HG03064 (cell line): ENCODE data around the gene LSM14A.
"Not testable (repeated sequence)": the region's sequence is repeated elsewhere in the genome, so short reads cannot be mapped to it uniquely, and the experiment has no call there.

Experiments
- ATAC-seq: cut with Tn5 transposase; IDR thresholded peaks from one replicate; pipeline ENCODE4 v1.9.1; 2021; ENCODE audit warnings: low read depth; ENCODE audit not compliant: unreplicated experiment

Gene LSM14A

DNA sequence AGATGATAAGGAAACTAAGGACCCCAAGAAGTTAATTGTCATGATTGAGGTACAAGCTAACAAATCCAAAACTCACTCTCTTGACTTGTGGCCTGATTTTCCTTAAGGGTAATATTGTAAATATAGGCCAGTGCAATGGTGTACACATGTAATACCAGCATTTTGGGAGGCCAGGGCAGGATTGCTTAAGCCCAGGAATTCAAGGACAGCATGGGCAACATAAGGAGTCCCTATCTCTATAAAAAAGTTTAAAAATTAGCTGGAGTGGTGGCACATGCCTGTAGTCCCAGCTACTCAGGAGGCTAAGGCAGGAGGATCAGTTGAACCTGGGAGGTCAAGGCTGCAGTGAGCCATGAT lies 53.3 kb downstream of the LSM14A start:
- ATAC-seq = no peak

DNA sequence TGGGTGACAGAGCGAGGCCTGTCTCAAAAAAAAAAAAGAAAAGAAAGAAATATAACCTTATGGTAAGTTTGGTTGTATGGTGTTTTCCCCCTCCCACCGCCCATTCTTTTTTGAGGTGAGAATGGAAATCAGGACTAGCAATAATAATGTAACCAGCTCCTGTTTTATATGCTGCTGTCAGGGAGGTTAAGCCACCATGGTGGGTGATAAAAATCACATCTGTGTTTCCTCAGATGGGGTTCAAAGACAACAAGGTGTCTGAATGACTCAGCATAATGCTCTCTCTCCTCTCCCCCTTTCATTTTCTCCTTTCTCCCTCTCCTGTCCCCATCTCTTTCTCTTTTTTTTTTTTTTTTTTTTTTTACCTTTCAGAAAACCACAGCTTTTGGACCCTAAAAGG lies 53.7 kb downstream of the LSM14A start:
- ATAC-seq = no peak

DNA sequence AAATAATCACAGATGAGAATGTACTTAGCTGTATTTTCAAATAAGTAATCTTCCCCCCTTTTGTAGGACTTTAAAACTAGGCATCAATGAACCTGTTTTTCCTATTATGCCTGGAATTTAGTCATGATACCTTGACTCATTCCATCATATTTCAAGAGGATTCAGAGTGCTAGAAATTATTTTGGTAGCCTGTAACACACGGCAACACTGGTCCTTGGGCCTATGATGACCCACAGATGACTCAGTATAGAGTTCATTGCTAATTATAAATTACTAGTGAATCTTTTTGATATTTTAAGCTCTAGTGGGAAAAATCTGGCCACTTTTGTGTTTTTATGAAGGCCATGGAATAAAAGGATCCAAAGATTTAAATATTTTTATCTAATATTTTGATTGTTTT lies 56.0 kb downstream of the LSM14A start:
- ATAC-seq = no peak

DNA sequence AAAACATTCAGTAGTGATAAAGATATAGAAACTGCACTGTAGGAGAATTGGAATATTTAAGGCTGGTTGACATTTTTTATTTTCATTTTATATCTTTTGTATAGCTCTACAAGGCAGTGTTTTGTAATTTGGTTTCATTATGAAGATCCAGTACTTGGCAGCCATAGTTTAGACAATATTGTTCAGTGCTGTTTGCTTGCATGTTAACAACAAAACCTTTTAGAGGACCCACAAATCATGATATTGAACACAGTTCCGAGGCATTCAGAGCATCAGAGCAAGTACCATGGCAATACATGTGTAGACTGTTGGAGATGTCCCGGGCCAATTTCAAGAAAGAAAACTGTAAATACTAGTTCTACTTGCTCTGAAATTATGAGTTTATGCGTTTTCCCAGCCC lies 56.5 kb downstream of the LSM14A start:
- ATAC-seq = no peak

DNA sequence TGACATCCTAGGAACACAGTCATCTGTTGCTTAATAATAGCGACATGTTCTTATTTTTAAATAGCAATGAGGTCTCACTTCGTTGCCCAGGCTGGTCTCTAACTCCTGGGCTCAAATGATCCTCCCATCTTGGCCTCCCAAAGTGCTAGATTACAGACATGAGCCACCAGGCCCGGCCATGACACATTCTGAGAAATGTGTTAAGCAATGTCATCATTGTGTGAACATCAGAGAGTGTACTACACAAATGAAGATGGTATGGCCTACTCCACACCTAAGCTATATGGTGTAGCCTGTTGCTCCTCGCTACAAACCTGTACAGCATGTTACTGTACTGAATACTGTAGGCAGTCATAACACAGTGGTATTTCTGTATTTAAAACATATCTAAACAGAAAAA lies 57.4 kb downstream of the LSM14A start:
- no peak for ATAC-seq

DNA sequence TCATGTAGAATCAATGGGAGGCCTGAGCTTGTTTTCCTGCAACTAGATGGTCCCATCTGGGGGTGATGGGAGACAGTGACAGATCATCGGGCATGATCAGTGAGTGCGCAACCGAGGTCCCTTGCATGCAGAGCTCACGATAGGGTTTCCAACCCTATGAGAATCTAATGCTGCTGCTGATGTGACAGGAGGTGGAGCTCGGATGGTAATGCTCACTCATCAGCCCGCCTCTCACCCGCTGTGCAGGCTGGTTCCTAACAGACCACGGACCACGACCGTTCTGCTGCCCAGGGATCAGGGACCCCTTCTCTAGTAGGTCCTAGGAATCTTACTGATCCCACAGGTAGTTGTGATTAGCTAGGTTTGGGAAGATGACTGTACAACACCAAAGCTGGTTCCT lies 58.5 kb downstream of the LSM14A start:
- ATAC-seq = no peak

DNA sequence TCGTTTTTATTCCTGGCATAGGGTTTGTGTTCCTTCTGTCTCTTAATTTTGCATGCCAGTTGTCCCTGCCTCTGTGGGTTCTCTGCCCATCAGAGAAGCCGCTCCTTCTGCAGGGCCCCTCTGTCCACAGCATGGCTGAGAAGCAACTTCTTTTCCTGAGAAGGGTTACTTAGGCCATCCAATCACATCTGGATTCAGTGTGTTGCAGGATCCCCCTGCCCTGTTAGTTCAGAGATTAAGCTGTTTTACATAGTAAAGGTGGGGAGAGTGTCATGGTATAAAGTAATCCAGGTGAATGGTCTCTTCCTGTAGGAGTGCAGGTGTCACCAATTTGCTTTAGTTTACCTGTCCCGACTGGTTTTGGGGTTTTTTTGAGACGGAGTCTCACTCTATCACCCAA lies 59.1 kb downstream of the LSM14A start:
- ATAC-seq = no peak

DNA sequence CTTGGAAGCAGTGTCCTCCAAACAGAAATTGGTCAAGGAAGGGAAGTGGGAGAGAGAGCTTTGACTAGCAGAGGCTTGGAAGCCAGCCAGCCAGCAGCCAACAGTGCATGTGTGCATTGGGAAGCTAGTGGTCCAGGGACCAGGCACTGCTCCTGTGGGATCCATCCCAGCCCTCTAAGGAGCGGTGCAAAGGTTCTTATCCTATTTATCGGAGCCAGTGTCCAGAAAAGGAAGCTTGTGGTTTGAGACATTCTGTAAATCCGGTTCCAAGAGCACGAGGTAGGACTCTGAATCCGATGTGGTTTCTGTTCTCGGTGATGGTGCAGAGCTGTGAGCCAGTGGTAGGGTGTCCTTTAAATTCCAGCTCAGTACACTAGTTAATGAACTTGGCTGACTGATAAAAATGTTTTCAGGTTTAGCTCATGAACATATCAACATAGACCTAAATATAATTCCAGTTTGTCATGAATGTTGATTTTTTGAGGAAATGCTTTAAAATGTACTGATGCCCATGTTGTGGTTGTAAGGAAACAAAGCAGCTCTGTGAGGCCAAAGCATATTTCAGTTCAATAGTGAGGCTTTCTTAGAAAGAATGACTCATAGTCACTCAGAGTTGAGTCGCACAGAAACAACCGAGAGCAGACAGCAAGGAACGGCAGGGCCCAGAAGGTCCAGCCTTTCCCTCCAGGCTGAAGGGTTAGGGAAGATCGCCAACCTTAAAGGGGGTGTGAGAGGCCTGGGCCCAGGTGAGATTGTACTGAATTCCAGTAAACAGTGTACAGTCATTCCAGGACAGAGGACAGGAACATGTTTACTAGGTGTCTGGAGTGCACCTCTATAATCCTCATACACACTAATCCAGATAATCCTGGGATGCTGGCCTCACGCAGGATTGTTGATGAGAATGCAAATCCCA lies 60.5 kb downstream of the LSM14A start:
- no peak for ATAC-seq

DNA sequence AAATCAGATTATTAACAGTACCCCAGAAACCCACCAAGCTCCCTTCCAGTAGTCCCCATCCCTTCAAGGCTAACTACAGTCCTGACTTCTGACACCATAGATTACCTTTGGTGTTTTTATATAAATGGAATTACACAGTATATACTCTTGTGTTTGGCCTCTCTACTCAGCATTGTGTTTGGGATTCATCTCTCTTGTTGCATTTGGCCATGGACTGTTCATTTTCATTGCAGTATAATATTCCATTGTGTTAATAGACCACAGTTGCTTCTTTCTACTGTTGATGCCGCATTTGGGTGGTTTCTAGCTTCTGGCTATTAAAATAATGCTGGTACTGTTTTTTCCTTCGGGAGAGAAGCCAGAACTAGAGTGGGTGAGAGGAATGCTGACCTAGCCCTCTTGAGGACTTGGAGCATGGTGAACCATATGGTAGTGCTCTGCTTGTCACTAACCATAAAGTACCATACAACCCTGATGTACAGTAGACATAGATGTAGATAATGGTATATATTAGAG lies 63.2 kb downstream of the LSM14A start:
- no peak for ATAC-seq

DNA sequence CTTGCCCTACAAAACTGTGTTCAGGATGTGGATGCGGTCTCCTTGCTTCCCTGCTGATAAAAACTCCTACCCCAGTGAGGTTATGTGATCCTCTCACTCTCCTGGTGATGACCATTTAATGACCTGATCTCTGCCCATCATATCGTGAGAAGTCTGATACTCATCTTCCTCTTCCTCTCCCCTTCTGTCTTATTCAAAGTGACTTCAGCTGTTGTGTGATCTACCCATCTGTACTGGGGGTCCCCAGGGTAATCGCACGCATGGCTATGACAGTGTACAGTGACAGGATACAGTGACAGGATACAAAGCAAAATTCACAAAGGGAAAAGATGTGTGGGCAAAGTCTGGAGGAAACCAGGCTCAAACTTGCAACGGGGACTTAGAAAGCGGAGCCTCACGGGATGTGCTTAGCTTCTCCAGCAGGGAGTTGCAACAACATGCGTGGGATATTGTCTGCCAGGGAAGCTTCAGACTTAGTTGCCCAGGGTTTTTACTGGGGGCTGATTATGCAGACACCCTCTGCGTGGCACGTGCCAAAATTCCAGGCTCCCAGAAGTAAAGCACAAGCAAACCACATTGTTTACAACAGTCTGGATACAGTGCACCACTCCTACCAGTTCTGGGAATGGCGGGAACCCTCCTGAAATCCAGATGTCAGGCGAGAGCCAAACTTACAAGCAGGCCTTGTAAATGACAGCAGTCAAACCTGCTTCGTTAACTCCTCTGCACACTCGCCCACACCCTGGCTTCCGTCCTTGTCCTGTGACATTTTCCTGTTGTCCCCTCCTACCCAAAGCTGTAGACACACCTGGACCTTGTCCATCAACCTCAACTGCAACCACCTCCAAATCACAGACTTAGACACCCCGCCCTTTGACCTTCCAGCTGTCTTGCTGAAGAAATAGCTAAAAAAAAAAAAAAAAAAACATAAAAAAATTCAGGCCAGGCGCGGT lies 64.0 kb downstream of the LSM14A start:
- ATAC-seq = no peak

DNA sequence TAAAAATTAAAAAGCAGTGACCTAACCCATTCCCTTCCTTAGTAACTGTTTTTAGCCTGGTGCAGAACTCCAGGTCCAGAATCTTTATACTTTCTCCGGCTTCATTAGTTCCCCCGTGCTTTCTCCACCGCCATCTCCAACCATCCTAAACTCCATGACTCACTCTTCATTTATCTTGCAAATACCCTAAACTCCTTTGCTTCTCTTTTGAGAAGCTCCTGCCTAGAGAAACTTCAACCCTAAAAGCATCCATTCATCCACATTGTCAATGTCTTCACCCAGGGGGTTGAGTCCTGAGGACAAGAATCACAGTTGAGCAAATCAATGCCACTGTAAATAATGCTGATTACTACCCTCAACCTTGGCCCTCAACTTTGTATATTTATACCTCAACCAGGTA lies 65.0 kb downstream of the LSM14A start:
- ATAC-seq = no peak

DNA sequence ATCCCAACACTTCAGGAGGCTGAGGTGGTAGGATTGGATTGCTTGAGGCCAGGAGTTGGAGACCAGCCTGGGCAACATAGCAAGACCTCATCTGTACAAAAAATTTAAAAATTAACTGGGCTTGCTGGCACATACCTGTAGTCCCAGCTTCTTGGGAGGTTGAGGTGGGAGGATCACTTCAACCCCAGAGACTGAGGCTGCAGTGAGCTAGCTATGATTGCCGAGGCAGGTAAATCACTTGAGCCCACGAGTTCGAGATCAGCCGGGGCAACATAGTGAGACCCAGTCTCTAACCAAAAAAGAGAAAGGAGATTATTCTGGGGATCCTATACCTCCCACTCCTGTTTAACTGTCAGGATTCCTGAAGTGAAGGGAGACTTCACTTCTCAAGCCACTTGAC lies 65.6 kb downstream of the LSM14A start:
- ATAC-seq = no peak

DNA sequence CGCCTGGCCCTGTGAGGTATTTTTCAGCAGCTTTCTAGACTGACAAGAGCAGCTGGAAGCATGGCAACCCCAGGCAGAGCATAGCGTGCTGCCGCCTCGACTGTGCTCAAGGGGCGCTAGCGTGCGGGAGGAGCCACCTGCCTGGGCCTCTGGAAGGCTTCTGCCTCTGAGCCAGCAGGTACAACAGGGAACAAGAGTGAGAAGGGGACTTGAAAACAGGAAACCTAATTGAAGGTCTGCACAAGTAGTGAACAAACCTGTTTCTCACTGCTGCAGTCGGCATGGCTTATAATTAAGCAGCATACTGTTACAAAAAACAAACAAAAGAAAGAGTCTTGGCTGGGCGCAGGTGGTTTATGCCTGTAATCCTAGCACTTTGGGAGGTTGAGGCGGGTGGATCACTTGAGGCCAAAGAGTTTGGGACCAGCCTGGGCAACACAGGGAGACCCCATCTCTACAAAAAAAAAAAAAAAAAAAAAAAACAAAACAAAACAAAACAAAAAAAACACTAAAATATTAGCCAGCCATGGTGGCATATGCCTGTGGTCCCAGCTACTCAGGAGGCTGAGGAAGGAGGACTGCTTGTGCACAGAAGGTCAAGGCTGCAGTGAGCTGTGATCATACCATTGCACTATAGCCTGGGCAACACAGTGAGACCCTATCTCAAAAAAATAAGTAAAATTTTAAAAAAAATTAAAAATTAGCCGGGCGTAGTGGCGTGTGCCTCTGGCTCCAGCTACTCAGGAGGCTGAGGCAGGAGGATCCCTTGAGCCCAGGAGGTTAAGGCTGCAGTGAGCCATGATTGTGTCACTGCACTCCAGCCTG lies 69.4 kb downstream of the LSM14A start:
- ATAC-seq = no peak

DNA sequence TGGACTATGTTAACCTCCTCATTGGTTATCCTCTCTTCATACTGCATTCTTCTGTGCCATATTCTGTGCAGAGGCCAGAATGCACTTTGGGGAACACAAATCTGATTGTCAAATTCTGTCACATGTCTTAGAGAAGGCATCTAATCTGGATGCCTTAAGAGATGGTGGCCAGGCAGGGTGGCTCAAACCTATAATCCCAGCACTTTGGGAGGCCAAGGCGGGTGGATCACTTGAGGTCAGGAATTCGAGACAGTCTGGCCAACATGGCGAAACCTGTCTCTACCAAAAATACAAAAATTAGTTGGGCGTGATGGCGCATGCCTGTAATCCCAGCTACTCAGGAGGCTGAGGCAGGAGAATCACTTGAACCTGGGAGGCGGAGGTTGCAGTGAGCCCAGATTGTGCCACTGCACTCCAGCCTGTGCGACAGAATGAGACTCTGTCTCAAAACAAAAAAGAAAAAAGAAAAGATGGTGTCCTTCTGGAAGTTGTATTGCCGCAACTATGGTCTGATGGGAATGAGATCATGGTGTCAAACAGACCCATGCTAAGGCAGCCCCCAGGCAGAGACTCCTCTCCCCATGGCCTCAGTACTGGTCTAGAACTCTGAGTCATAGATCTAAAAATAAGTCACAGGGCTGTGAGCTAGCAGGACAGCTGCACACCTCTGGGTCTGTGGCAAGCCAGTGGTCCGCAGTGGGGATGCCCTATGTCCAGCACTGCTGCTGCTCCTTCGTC lies 71.0 kb downstream of the LSM14A start:
- ATAC-seq = not testable (repeated sequence)

DNA sequence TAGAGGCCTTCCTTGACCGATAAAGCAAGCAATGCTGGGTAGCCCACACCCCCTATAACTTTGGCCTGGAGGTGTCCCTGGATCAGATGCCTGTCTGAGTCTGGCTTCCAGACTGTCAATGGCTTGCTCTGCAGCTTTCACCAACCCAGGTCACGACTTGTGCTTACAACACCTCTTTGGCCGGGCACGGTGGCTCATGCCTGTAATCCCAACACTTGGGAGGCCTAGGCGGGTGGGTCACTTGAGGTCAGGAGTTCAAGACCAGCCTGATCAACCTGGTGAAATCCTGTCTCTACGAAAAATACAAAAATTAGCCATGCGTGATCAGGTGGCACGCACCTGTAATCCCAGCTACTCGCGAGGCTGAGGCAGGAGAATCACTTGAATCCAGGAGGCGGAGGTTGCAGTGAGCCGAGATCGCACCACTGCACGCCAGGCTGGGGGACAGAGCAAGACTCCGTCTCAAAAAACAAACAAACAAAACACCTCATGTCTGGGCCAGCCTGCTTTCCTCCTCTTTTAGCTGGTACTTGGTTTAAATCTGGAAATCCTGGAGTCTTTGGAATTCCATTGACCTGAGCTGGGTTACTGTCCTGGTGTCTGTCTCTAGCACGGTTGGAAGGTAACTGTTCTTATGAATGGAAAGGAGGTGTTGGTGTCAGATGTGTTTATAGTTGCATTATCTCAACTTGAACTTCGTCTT lies 71.7 kb downstream of the LSM14A start:
- ATAC-seq = no peak

DNA sequence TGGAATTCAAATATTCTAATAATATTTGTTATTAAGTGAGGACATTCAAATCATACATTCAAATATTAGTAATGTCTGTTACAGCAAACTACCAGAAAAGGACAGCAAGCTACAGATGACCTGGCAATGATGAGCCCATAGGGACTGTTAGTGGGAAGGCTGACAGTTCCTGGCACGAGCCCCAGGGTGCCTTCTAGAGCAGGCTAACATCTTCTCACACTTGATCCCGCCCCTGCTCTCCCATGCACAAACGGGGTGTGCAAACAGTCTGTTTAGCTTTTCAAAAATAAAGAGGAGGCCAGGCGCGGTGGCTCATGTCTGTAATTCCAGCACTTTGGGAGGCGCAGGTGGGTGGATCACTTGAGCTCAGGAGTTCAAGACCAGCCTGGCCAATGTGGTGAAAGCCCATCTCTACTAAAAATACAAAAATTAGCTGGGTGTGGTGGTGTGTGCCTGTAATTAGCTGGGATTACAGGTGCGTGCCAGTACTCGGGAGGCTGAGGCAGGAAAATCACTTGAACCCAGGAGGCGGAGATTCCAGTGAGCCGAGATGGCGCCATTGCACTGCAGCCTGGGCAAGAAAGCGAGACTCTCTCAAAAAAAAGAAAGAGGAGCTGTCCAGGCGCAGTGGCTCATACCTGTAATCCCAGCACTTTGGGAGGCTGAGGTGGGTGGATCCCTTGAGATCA lies 72.5 kb downstream of the LSM14A start:
- ATAC-seq = no peak

DNA sequence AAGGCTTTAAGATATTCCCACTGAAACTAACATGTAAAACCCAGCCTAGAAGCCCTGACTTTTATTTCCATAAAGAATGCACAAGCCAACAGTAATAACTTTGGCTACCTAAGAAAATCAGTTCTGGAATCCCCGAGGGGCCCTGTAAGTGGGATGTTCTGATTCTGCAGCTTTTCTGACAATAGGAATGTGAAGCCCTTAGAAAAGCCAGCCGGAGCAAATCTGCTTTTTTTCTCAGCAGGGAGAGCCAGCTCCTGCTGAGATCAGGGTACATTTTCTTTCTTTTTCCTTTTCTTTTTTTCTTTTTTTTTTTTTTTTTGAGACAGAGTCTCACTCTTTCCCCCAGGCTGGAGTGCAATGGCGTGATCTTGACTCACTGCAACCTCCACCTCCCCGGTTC lies 74.0 kb downstream of the LSM14A start:
- ATAC-seq = no peak

DNA sequence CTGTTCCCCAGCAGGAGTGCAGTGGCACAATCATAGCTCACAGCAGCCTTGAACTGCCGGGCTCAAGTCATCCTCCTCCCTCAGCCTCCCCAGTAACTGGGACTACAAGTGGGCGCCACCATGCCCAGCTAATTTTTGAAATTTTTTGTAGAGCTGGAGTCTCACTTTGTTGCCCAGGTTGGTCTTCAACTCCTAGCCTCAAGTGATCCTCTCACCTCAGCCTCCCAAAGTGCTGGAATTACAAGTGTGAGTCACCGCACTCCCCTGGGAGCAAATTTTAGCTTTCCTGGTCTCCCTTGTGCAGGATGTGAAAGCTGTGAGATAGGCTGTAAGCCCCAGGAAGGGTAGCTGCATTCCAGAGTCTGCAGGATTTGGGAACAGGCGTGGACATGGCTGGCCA lies 76.6 kb downstream of the LSM14A start:
- no peak for ATAC-seq

DNA sequence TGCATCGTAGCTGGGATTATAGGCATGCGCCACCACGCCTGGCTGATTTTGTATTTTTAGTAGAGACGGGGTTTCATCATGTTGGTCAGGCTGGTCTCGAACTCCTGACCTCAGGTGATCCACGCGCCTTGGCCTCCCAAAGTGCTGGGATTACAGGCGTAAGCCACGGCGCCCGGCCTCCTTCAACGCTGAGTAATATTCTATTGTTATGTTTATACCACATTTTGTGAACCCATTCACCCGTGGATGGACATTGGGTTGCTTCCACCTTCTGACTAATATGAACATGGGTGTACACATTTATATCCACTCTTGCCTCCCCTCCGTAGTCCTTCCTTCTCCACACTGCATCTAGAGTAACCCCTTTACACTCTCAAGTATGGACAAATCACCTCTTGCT lies 80.9 kb downstream of the LSM14A start:
- not testable (repeated sequence) for ATAC-seq
